ENCODE measurements around the gene CKMT2.

GRCh38 chr5:81209869-81210493 lies 23.1 kb upstream of the CKMT2 start:
- TF ChIP-seq, protein P1, sequence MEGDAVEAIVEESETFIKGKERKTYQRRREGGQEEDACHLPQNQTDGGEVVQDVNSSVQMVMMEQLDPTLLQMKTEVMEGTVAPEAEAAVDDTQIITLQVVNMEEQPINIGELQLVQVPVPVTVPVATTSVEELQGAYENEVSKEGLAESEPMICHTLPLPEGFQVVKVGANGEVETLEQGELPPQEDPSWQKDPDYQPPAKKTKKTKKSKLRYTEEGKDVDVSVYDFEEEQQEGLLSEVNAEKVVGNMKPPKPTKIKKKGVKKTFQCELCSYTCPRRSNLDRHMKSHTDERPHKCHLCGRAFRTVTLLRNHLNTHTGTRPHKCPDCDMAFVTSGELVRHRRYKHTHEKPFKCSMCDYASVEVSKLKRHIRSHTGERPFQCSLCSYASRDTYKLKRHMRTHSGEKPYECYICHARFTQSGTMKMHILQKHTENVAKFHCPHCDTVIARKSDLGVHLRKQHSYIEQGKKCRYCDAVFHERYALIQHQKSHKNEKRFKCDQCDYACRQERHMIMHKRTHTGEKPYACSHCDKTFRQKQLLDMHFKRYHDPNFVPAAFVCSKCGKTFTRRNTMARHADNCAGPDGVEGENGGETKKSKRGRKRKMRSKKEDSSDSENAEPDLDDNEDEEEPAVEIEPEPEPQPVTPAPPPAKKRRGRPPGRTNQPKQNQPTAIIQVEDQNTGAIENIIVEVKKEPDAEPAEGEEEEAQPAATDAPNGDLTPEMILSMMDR (IDR thresholded peaks at IDR 0.05), result no peak
- TF ChIP-seq POLR2AphosphoS5 (IDR thresholded peaks at IDR 0.05; ENCODE audit: low read depth, low read length), result no peak
